Posterior cingulate gyrus (tissue), 11 donors: ENCODE results near the gene L3MBTL4.

Experiments used
- DNase-seq, 10 donors: peaks; one replicate each; pipeline versions ENCODE4 v3.0.0 to v3.0.0-alpha.2; 2020 to 2021; ENCODE audit warnings: mixed read lengths in 3 of 10
- intact Hi-C: fragments of 100-400 bp; cut with DNase I; formaldehyde crosslinking; loops from one replicate; pipeline ENCODE4 v1.15.1; 2023

The L3MBTL4 gene

DNA sequence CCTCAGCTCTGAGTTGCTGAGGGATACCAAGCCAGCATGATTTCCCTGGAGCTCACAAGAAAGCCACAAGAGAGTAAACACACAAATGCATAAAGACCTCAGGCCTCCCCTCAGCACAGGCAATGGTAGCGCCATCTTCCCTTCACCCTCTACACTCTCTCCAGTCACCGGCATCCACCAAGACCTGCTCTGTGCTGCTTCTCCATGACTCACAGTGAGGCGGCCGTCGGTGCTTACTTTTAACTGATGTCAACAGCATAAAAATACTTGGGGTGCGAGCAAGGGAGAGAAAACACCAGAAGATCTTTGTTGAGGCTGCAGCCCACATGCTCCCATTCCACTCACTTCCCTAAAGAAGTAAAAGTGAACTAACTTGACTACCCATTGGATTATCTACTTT is 46.7 kb downstream of the L3MBTL4 start:
- no peak for DNase-seq
- intact Hi-C loops, result no loop called here

GRCh38 chr18:6367208-6367607 is 47.5 kb downstream of the L3MBTL4 start:
- intact Hi-C loops, result no loop called here

GRCh38 chr18:6366776-6367175 is 47.9 kb downstream of the L3MBTL4 start:
- no peak for DNase-seq

More at GRCh38 chr18:6367208-6367607, 47.5 kb downstream of the L3MBTL4 start:
- no peak for DNase-seq

GRCh38 chr18:6365385-6365784 is 49.3 kb downstream of the L3MBTL4 start:
- intact Hi-C loops, result no loop called here
- DNase-seq, result no peak

More at GRCh38 chr18:6366776-6367175, 47.9 kb downstream of the L3MBTL4 start:
- intact Hi-C loops, result no loop called here

GRCh38 chr18:6363216-6363615 is 51.5 kb downstream of the L3MBTL4 start:
- intact Hi-C loops, result no loop called here
- no peak for DNase-seq

DNA sequence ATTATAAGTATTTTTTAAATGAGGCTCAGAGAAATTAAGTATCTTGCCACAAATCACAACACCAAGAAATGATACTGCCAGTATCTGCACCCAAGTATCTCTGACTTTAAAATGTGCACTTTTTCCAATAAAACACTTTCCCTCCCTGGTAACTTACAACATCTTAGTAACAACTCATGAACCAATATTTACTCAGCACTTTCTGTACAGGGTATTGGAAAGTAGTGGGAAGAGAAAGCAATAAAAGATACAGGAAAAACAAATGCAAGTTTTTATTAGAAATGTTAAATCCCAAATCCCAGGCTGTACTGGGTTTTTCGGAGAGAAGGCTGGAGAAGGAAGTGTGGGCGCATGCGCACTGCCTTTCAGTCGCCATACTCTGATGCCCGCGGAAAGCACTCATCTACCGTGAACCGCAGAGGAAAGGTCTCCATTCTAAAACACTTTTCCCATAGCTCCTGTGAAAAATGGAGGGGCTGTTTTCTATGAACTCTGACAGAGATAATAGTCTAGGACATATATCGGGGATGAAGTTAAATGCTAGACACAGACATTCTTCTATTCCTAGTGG is 52.1 kb downstream of the L3MBTL4 start:
- DNase-seq, result no peak
- intact Hi-C loops, result no loop called here

- DNase-seq, result no peak
- intact Hi-C loops, result no loop called here
These were observed 57.0 kb downstream of the L3MBTL4 start for GRCh38 chr18:6357668-6358067.

DNA sequence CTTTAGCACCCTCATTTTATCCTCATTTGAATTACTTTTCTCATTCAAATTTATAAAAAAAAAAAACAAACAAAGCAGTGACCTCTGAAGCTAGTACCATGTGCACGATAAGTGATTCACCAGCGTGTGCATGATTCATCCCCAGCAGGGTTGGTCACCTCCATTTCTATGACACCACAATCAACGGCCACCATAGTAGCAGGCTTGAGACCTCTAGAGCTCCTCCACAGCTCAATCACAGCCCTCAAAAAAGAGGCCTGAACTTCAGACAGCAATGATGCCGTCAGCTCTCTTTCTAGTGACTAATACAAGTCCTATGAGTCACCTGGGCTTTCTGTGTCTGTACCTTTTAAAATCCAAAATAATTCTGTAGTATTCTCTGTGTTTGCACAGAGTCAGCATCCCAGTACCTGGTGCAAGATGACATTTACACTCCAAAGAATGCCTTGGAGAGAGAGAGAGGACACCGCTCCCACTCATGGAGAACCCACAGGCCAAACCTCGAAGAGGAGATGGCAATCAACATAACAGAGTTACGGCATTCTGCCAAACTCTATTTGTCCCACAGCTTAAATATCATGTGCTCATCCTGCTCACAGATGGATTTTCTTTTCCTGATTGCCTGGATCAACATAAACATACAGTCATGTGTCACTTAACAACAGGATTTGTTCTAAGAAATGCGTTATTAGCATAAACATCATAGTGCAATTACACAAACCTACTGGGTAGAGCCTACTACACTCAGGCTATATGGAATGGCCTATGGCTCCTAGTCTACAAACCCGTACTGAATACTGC is 58.7 kb downstream of the L3MBTL4 start:
- DNase-seq, result no peak
- intact Hi-C loops, result no loop called here

- no peak for DNase-seq
- intact Hi-C loops, result no loop called here
These were observed 62.4 kb downstream of the L3MBTL4 start for GRCh38 chr18:6352275-6352674.

- intact Hi-C loops, result no loop called here
- no peak for DNase-seq
These were observed 71.7 kb downstream of the L3MBTL4 start for GRCh38 chr18:6342990-6343389.

- intact Hi-C loops, result no loop called here
- DNase-seq, result no peak
These were observed 73.0 kb downstream of the L3MBTL4 start for GRCh38 chr18:6341709-6342108.

DNA sequence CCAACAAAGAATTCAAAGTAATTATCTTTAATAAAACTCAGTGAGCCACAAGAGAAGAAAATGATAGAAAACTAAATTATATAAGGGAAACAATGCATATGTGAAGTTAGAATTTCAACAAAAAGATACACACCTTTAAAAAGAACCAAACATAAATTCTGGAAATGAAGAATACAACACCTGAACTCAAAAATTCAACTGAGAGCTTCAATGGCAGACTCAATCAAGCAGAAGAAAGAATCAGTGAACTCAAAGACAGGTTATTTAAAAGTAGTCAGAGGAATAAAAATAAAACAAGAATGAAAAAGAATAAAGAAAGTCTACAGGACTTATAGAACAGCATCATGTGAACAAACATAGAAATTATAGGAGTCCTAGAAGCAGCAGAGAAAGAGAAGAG is 73.4 kb downstream of the L3MBTL4 start:
- DNase-seq, result no peak
- intact Hi-C loops, result no loop called here

DNA sequence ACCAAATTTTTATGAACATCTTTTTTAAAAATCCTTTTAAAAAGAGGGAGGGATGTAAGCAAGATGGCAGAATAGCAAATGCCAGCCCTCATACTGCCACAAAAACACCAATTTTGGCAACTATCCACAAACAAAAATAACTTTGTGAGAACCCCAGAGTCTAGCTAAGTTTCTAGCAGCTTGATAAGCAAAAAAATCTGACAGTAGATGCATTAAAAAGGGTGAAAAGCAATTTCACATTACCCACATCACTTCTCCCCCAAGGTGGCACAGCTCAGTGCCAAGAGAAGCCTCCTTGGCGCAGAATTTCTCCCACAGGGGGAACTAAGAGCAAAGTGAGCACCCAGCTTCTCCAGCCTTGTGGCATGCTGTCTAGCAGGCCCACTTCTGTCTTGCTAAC is 74.6 kb downstream of the L3MBTL4 start:
- DNase-seq, result no peak
- intact Hi-C loops, result no loop called here

DNA sequence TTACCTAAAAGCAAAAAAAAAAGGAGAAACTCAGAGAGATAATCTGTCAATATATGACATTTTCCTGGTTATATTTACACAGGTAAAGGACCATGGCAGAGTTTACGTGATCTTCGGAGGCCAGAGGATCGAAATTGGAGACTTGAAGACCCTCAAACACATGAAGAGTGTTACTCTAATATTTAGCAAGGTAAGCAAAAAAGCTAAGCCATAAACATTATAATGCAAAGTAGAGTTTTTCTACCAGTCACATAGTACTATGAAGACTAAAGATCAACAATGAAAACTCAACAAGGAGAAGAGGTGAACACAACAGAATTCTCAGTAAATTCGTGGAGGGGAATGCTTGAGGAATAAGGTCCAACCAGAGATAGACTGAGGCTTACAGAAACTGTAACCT is 78.5 kb downstream of the L3MBTL4 start:
- intact Hi-C loops, result no loop called here
- no peak for DNase-seq

DNA sequence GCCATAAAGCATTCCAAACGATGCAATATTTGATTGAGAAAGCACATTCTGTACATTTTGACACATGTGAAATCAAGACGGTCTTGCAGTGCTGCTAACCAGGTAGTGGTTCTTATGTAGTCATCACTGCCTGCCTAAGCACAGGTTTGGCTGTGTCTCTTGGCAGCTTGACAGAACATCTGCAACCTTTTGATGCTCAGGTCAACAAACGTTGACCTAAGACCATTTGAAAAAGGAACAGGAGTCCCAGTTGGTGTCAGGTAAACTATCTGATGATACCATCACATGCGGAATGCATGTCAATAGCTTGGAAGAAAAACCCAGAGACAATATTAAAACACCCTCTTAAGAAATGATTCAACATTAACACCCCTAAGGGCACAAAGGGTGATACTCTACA is 80.7 kb downstream of the L3MBTL4 start:
- intact Hi-C loops, result no loop called here
- no peak for DNase-seq

- intact Hi-C loops, result no loop called here
- DNase-seq, result no peak
These were observed 82.8 kb downstream of the L3MBTL4 start for GRCh38 chr18:6331872-6332271.

GRCh38 chr18:6330786-6331185 is 83.9 kb downstream of the L3MBTL4 start:
- intact Hi-C loops, result no loop called here
- DNase-seq, result no peak

GRCh38 chr18:6328621-6329010 is 86.1 kb downstream of the L3MBTL4 start:
- intact Hi-C loops, result no loop called here
- DNase-seq, result no peak

DNA sequence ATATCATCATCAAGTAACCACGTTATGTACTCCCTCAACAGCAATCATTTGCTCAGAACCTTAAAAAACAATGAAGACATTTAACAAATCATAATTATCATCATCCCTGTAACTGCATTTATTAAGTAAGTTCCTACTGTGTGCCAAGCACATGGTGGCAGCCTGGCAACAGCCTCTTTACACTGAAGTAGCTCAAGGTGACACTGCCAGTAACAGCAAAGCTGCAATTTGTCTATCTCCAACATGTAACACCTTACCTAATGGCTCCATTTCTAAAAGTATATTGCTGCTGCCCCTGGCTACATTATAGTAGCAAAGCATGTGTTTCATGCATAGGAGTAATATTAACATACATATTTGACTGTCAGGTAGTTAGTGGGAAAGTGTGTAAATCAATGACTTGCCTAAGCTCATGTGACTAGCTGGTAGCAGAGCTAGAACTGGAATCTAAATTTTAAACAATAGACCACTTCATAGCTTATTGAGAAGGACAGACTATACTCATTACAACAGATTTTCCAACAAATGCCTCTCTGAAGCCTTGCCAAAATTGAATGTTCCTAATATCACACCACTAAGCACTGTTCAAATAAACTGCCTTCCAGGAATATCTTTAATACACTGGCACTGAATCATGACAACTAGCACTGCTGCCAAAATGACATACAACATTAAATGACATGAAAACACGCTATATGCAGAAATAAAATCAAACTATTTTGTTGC is 86.7 kb downstream of the L3MBTL4 start:
- no peak for DNase-seq
- intact Hi-C loops, result no loop called here

GRCh38 chr18:6327485-6327884 is 87.2 kb downstream of the L3MBTL4 start:
- no peak for DNase-seq
- intact Hi-C loops, result no loop called here

DNA sequence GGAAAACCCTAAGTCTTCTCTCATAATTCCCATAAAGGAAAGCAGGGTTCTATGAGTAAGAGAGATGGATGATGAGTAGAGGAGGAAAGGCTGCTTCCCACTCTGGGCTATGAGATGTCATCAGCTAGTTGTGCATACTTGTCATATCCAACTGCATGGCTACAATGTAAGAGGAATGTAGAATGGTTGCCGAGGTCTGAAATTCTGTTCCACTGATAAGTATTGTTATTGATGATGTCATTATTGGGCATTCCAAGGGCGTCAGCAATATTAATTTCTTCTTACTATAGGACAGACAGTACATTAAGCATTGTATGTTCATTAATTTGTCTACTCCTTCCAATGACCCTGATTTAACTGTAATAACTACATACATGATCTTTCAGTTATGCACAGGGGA is 88.1 kb downstream of the L3MBTL4 start:
- intact Hi-C loops, result no loop called here
- no peak for DNase-seq
